ENCODE results near the gene SUMO3.

The SUMO3 gene

GRCh38 chr21:44778499-44778911, 39.4 kb downstream of the SUMO3 start:
- no peaks in the 10 kb centered on the region for H3K27me3 ChIP-seq (ENCODE audit: insufficient read depth, low read depth)
- H3K4me2 ChIP-seq, result no peak overlapping the region
- H3K4me1 ChIP-seq (ENCODE audit: low read depth, poor library complexity, severe bottlenecking), result peaks cover 6% of the 10 kb centered on the region
- H4K20me1 ChIP-seq (ENCODE audit: insufficient read depth), result no peaks in the 10 kb centered on the region
- H2AFZ ChIP-seq (ENCODE audit: low read depth), result no peak overlapping the region
- no peak overlapping the region for H3K27ac ChIP-seq
- no peak overlapping the region for H3K4me3 ChIP-seq (IDR thresholded peaks at IDR 0.05; ENCODE audit: insufficient read depth, low read depth, low read length)
- H3K9ac ChIP-seq, result no peak overlapping the region
- peaks cover 8% of the 10 kb centered on the region; the same call in 1 of the 2 replicates for H3K36me3 ChIP-seq (ENCODE audit: insufficient read depth)
- TF ChIP-seq CTCF (conservative IDR thresholded peaks at IDR 0.05; ENCODE audit: low read depth, low read length), result no peak
- H3K79me2 ChIP-seq (ENCODE audit: insufficient read depth, low read depth), result peaks cover 25% of the 10 kb centered on the region

GRCh38 chr21:44778094-44778493, 39.8 kb downstream of the SUMO3 start:
- peaks cover 20% of the 10 kb centered on the region for H3K79me2 ChIP-seq (ENCODE audit: insufficient read depth, low read depth)
- H3K4me1 ChIP-seq (ENCODE audit: low read depth, poor library complexity, severe bottlenecking), result peaks cover 6% of the 10 kb centered on the region
- H3K4me2 ChIP-seq, result no peak overlapping the region
- no peaks in the 10 kb centered on the region for H3K27me3 ChIP-seq (ENCODE audit: insufficient read depth, low read depth)
- TF ChIP-seq CTCF (conservative IDR thresholded peaks at IDR 0.05; ENCODE audit: low read depth, low read length), result no peak
- no peak overlapping the region for H3K27ac ChIP-seq
- H2AFZ ChIP-seq (ENCODE audit: low read depth), result no peak overlapping the region
- H4K20me1 ChIP-seq (ENCODE audit: insufficient read depth), result no peaks in the 10 kb centered on the region
- H3K4me3 ChIP-seq (IDR thresholded peaks at IDR 0.05; ENCODE audit: insufficient read depth, low read depth, low read length), result no peak overlapping the region
- no peak overlapping the region for H3K9ac ChIP-seq
- peaks cover 8% of the 10 kb centered on the region; the same call in 1 of the 2 replicates for H3K36me3 ChIP-seq (ENCODE audit: insufficient read depth)

- TF ChIP-seq CTCF (conservative IDR thresholded peaks at IDR 0.05; ENCODE audit: low read depth, low read length), result no peak
- Histone ChIP-seq H3K4me1 (ENCODE audit: low read depth, poor library complexity, severe bottlenecking) (peaks cover 6% of the 10 kb centered on the region), H2AFZ (ENCODE audit: low read depth) (no peak overlapping the region), H3K4me2 (no peak overlapping the region), H3K27me3 (ENCODE audit: insufficient read depth, low read depth) (no peaks in the 10 kb centered on the region), H3K4me3 (IDR thresholded peaks at IDR 0.05; ENCODE audit: insufficient read depth, low read depth, low read length) (no peak overlapping the region), H3K27ac (no peak overlapping the region), H3K36me3 (ENCODE audit: insufficient read depth) (peaks cover 15% of the 10 kb centered on the region; the same call in 1 of the 2 replicates), H3K79me2 (ENCODE audit: insufficient read depth, low read depth) (peaks cover 5% of the 10 kb centered on the region; the same call in 1 of the 2 replicates), H3K9ac (no peak overlapping the region), H4K20me1 (ENCODE audit: insufficient read depth) (no peaks in the 10 kb centered on the region)
Observed at GRCh38 chr21:44774972-44775371, 42.9 kb downstream of the SUMO3 start.

- H3K4me1 ChIP-seq (ENCODE audit: low read depth, poor library complexity, severe bottlenecking), result no peaks in the 10 kb centered on the region
- H2AFZ ChIP-seq (ENCODE audit: low read depth), result no peak overlapping the region
- H3K4me3 ChIP-seq (IDR thresholded peaks at IDR 0.05; ENCODE audit: insufficient read depth, low read depth, low read length), result no peak overlapping the region
- no peak overlapping the region for H3K4me2 ChIP-seq
- TF ChIP-seq CTCF (conservative IDR thresholded peaks at IDR 0.05; ENCODE audit: low read depth, low read length), result no peak
- H3K27ac ChIP-seq, result no peak overlapping the region
- H3K79me2 ChIP-seq (ENCODE audit: insufficient read depth, low read depth), result no peaks in the 10 kb centered on the region; the same call in 1 of the 2 replicates
- no peaks in the 10 kb centered on the region for H3K27me3 ChIP-seq (ENCODE audit: insufficient read depth, low read depth)
- no peaks in the 10 kb centered on the region for H4K20me1 ChIP-seq (ENCODE audit: insufficient read depth)
- peaks cover 15% of the 10 kb centered on the region; the same call in 1 of the 2 replicates for H3K36me3 ChIP-seq (ENCODE audit: insufficient read depth)
- no peak overlapping the region for H3K9ac ChIP-seq
Observed at GRCh38 chr21:44773291-44773932, 44.5 kb downstream of the SUMO3 start.
